RWPE2 (cell line): ENCODE measurements around the gene PTPRN2.
A peak's percentile ranks its signal among the peaks of the same experiment; 100 is the strongest.

ENCODE experiments used
- ATAC-seq: fragments of 200-7000 bp; cut with Tn5 transposase; 3 replicates; pipeline ENCODE4 v1.9.1; 2021; ENCODE audit warnings: low read depth
- DNase-seq: peaks from one replicate; pipeline ENCODE4 v3.0.0-alpha.2; 2020; ENCODE audit warnings: low spot score
- H3K27ac ChIP-seq: fragments of 450-650 bp; 2 replicates; pipeline ENCODE4 v1.5.1; 2017; ENCODE audit warnings: mild to moderate bottlenecking; ENCODE audit not compliant: poor library complexity, severe bottlenecking
- H3K27me3 ChIP-seq: fragments of 250-450 bp; sonication (Bioruptor Pico); 2 replicates; pipeline ENCODE4 v1.5.1; 2021; ENCODE audit warnings: mild to moderate bottlenecking, moderate library complexity; ENCODE audit not compliant: insufficient read depth, poor library complexity, severe bottlenecking
- H3K36me3 ChIP-seq: fragments of 250-450 bp; sonication (Bioruptor Pico); 2 replicates; pipeline ENCODE4 v1.5.1; 2020; ENCODE audit warnings: low read depth, mild to moderate bottlenecking, moderate library complexity
- H3K4me1 ChIP-seq: fragments of 250-450 bp; sonication (Bioruptor Pico); 2 replicates; pipeline ENCODE4 v1.5.1; 2021; ENCODE audit warnings: mild to moderate bottlenecking, moderate library complexity; ENCODE audit not compliant: insufficient read depth, poor library complexity, severe bottlenecking
- H3K4me3 ChIP-seq: fragments of 250-450 bp; sonication (Bioruptor Pico); 2 replicates; pipeline ENCODE4 v1.5.1; 2021; ENCODE audit warnings: mild to moderate bottlenecking, moderate library complexity; ENCODE audit not compliant: severe bottlenecking
- H3K9me3 ChIP-seq: fragments of 250-450 bp; sonication (Bioruptor Pico); 2 replicates; pipeline ENCODE4 v1.5.1; 2021; ENCODE audit warnings: mild to moderate bottlenecking, moderate library complexity; ENCODE audit not compliant: severe bottlenecking
- CTCF ChIP-seq: fragments of 450-650 bp; IDR thresholded peaks from one replicate; pipeline ENCODE4 v1.5.1; 2017; ENCODE audit warnings: mild to moderate bottlenecking, moderate library complexity; ENCODE audit not compliant: poor library complexity, severe bottlenecking

The PTPRN2 gene

GRCh38 chr7:158125091-158125490 lies 462.5 kb downstream of the PTPRN2 start:
- no peaks in the 10 kb centered on the region for H3K27me3 ChIP-seq
- TF ChIP-seq CTCF, result no peak
- no peaks in the 10 kb centered on the region for H3K36me3 ChIP-seq
- H3K4me1 ChIP-seq, result no peaks in the 10 kb centered on the region
- no peak overlapping the region for H3K4me3 ChIP-seq
- no peak overlapping the region for H3K27ac ChIP-seq
- H3K9me3 ChIP-seq, result peaks cover 10% of the 10 kb centered on the region
- ATAC-seq (no peak), DNase-seq (no peak)

DNA sequence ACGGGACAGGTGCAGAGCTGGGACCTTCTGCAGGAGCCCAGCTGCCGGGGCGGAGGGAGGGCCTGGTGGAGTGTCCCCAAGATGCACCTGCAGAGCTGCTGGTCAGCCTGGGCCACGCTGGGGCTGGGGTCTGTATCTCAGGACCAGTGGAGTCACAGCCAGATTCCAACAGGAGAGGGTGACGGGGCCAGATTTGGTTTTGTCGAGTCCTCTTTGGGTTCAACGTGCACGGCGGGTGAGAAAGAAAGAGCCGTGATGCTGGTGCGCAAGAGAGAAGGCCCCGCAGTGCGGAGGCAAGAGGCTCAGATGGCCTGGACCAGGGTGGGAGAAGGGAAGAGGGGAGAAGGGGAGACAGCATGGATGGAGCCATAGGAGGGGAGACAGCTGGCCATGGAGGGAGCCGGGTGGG lies 462.9 kb downstream of the PTPRN2 start:
- Histone ChIP-seq H3K27ac (no peak overlapping the region), H3K27me3 (no peaks in the 10 kb centered on the region), H3K9me3 (peaks cover 10% of the 10 kb centered on the region), H3K4me3 (no peak overlapping the region), H3K36me3 (no peaks in the 10 kb centered on the region), H3K4me1 (no peaks in the 10 kb centered on the region)
- ATAC-seq, result no peak
- no peak for TF ChIP-seq CTCF
- no peak for DNase-seq

- Histone ChIP-seq H3K36me3 (no peaks in the 10 kb centered on the region), H3K4me1 (no peaks in the 10 kb centered on the region), H3K27ac (no peak overlapping the region), H3K27me3 (no peaks in the 10 kb centered on the region), H3K4me3 (no peak overlapping the region), H3K9me3 (peaks cover 7% of the 10 kb centered on the region)
- no peak for DNase-seq
- TF ChIP-seq CTCF, result no peak
- ATAC-seq, result no peak
These were observed 463.9 kb downstream of the PTPRN2 start for GRCh38 chr7:158123753-158124152.

DNA sequence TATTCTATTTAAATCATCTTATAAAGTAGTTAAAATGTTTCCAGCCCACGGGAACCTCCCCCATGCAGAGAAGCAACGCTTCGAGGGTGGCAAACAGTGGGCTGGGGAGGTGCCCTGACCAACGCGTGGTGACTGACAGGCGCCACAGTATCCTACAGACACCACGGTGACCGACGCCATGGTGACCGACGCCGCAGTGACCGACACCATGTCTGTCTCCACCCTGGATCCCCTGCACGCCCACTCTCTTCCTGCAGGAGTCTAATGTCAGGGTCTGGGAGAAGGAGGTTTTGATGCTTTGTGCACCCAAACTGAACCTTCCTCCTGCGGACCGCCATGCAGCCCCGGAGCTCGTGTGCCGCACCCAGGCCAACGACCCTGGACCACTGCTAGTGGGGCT lies 464.4 kb downstream of the PTPRN2 start:
- peaks cover 7% of the 10 kb centered on the region for H3K9me3 ChIP-seq
- ATAC-seq (no peak), DNase-seq (peak; percentile 45)
- H3K36me3 ChIP-seq, result no peaks in the 10 kb centered on the region
- TF ChIP-seq CTCF, result no peak
- H3K27me3 ChIP-seq, result no peaks in the 10 kb centered on the region
- no peak overlapping the region for H3K4me3 ChIP-seq
- H3K4me1 ChIP-seq, result no peaks in the 10 kb centered on the region
- no peak overlapping the region for H3K27ac ChIP-seq

DNA sequence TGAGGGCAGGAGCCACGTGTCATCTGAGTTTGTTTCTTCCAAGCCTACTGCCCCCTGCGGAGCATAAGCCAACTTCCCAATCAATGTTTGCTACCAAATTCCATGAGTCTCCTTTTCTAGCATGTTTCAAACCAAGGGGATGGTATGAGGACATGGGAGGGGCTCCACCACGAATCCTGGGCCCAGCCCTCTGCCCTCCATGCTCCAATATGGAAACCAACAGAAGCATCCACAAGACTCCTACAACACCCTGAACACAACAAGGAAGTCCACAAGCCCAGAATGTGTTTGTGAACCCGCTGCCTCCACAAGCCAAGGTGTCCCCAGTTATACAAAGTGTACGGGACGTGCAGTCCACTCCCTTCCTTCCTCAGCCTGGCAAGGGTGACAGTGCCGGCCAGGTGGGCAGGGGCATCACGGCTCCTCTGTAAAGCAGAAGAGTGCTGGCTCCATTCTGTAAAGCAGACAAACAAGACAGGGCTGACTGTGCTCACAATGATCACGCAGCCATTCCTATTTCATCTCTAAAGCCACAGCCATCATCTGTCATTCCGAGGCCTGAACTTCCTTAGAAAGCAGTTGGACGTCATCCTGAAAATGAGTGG lies 466.1 kb downstream of the PTPRN2 start:
- H3K4me3 ChIP-seq, result no peak overlapping the region
- H3K27me3 ChIP-seq, result no peaks in the 10 kb centered on the region
- H3K27ac ChIP-seq, result no peak overlapping the region
- ATAC-seq (no peak), DNase-seq (peak; percentile 19)
- H3K9me3 ChIP-seq, result peaks cover 9% of the 10 kb centered on the region
- no peak for TF ChIP-seq CTCF
- no peaks in the 10 kb centered on the region for H3K36me3 ChIP-seq
- no peaks in the 10 kb centered on the region for H3K4me1 ChIP-seq
